ENCODE results near the gene GPC6.

- TF ChIP-seq CTCF (IDR thresholded peaks at IDR 0.05), result no peak
- no peak for TF ChIP-seq EZH2 (IDR thresholded peaks at IDR 0.05)
Observed at GRCh38 chr13:93352616-93353015, 126.0 kb downstream of the GPC6 start.

All from neural progenitor cell (in vitro differentiated cells).